ENCODE data around the gene PTPRD. TPM values are rescaled to one million over a fixed set of nuclear protein-coding genes. Genes with fewer than 3 reads are reported as not detected.

PTPRD gene
- total RNA-seq, 4 donors from 2014 or later, result 0.72 to 8.0 (median 3.0) TPM

- TF ChIP-seq CTCF (IDR thresholded peaks at IDR 0.05), result no peak
- TF ChIP-seq POLR2A (IDR thresholded peaks at IDR 0.05), result no peak
- intact Hi-C loops (cut with DNase I; ENCODE audit: low total_unique reads), result no loop called here
- 88 to 91% methylated on average over 5 of the region's 5 CpGs for WGBS, 2 donors
- no peak overlapping the region for H3K4me3 ChIP-seq (ENCODE audit: low read depth, poor library complexity, severe bottlenecking)
- DNase-seq (ENCODE audit: low spot score in 2 of 2), result no peak
Measured at GRCh38 chr9:8539681-8540197, 2073.1 kb downstream of the PTPRD start.

GRCh38 chr9:8536845-8537244, 2076.0 kb downstream of the PTPRD start:
- no peak overlapping the region for H3K4me3 ChIP-seq (ENCODE audit: low read depth, poor library complexity, severe bottlenecking)
- DNase-seq (ENCODE audit: low spot score in 2 of 2), result no peak
- intact Hi-C loops (cut with DNase I; ENCODE audit: low total_unique reads), result no loop called here
- TF ChIP-seq CTCF (IDR thresholded peaks at IDR 0.05), result no peak
- no peak for TF ChIP-seq POLR2A (IDR thresholded peaks at IDR 0.05)
- 89 to 95% methylated on average over 2 of the region's 2 CpGs for WGBS, 2 donors

DNA sequence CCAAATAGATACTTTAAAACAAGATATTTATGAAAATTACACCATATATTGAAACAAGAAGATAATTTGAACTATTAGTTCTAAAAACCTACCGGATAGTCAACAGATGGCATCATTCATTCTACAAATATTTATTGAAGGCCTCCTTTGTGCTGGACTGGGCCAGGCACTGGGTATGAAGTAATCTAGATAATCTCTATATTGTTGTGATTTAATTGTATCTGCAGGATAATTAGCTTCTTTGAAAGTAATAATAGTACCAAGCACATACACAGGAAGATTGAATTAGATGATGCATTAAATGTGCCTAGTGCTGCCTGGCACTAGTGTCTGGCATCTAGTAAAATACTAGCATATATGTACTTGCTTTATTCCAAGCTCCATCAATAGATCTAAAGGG, 2078.0 kb downstream of the PTPRD start:
- H3K4me3 ChIP-seq (ENCODE audit: low read depth, poor library complexity, severe bottlenecking), result no peak overlapping the region
- TF ChIP-seq POLR2A (IDR thresholded peaks at IDR 0.05) (no peak), CTCF (IDR thresholded peaks at IDR 0.05) (no peak)
- DNase-seq (ENCODE audit: low spot score in 2 of 2), result no peak
- intact Hi-C loops (cut with DNase I; ENCODE audit: low total_unique reads), result no loop called here
- 85 to 89% methylated on average over 1 of the region's 1 CpG for WGBS, 2 donors

DNA sequence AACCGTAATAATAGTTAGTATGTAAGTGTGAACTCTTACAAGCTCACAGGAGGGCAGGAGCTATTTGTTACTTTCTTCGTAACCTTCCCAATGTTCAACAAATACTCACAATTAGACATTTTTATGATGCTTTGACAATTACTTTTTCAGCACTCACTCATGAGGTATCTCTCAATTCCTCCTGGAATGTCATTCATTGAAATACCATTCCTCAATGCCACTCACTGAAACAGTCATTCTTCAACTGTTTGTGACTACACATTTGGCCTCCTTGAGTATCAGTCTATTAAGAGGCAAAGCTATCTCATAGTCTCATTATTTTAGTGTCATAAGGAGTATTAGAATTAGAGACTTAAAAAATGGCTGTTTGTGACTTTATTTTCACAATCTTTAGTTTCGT, 2079.1 kb downstream of the PTPRD start:
- WGBS, 2 donors, result 90 to 94% methylated on average over 3 of the region's 3 CpGs
- H3K4me3 ChIP-seq (ENCODE audit: low read depth, poor library complexity, severe bottlenecking), result no peak overlapping the region
- no peak for DNase-seq (ENCODE audit: low spot score in 2 of 2)
- TF ChIP-seq POLR2A (IDR thresholded peaks at IDR 0.05), result no peak
- TF ChIP-seq CTCF (IDR thresholded peaks at IDR 0.05), result no peak
- intact Hi-C loops (cut with DNase I; ENCODE audit: low total_unique reads), result no loop called here

GRCh38 chr9:8531826-8532415, 2080.9 kb downstream of the PTPRD start:
- no peak overlapping the region for H3K4me3 ChIP-seq (ENCODE audit: low read depth, poor library complexity, severe bottlenecking)
- no peak for DNase-seq (ENCODE audit: low spot score in 2 of 2)
- intact Hi-C loops (cut with DNase I; ENCODE audit: low total_unique reads), result no loop called here
- TF ChIP-seq POLR2A (IDR thresholded peaks at IDR 0.05) (no peak), CTCF (IDR thresholded peaks at IDR 0.05) (no peak)
- 57 to 58% methylated on average over 8 of the region's 8 CpGs for WGBS, 2 donors

DNA sequence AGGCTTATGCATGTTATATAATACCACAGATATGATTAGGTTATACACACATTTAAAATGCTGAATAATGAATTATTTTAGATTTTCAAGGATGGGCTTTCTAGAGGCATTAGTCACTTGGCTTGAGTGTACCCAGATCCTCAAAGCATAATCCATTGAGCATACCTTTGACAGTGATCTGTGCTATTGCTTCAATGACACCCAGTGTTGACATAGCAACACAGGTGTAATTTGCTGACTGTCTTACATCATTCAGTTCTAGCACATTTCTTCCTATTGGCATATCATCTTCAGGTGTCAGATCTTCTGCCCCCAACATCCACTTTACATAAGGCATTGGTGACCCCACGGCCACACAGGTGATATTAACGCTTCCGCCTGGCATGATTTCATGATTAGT, 2091.7 kb downstream of the PTPRD start:
- intact Hi-C loops (cut with DNase I; ENCODE audit: low total_unique reads), result no loop called here
- H3K4me3 ChIP-seq (ENCODE audit: low read depth, poor library complexity, severe bottlenecking), result no peak overlapping the region
- no peak for DNase-seq (ENCODE audit: low spot score in 2 of 2)
- TF ChIP-seq POLR2A (IDR thresholded peaks at IDR 0.05) (no peak), CTCF (IDR thresholded peaks at IDR 0.05) (no peak)
- WGBS, 2 donors, result 93 to 96% methylated on average over 3 of the region's 3 CpGs
